ENCODE results near the gene TM9SF4. TPM values are rescaled to one million over a fixed set of nuclear protein-coding genes. Genes with fewer than 3 reads are reported as not detected.

TM9SF4 gene
- total and polyA plus RNA-seq, 2 of the 8 experiments (the other 6 are each of a cell fraction or from before 2014, with no cell fraction given) = 38.4 to 68.7 TPM

DNA sequence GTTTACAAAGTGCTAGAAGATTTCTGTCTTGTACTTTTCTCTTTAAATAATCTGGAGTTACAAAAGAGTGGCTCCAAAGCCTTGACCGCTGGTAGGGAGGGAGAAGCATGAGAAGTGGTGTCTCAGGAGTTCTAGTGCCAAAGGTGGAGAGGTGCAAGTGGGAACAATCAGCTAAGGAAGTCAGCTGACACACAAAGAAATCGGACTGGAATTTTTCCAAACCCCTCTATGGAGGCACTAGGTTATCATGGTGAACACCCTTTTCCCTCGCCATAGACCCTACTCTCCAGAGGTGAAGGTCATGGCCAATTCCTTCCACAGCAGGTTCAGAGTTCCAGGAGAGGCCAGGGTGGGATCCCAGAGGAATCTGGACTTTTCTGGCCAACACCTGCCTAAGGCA is 83.2 kb downstream of the TM9SF4 start:
- no peak overlapping the region for H2BK12ac ChIP-seq (ENCODE audit: low read depth, low read length)
- WGBS, 2 experiments (ENCODE audit: extremely low coverage in 1 of 2, insufficient coverage in 1 of 2, insufficient read length in 1 of 2, insufficient replicate concordance in 2 of 2, low coverage in 1 of 2, low lambda C conversion rate in 2 of 2, missing lambda C conversion rate in 1 of 2) = 92% methylated on average over 3 of the region's 3 CpGs; no CpG with 5 or more reads in 1 of the 2 experiments
- peaks cover 0 to 8% of the 10 kb centered on the region in 2 experiments; a peak in 1 of 4 replicates for H3K79me2 ChIP-seq (ENCODE audit: control insufficient read depth in 1 of 2, insufficient read depth in 2 of 2, low read length in 2 of 2)
- H2AK5ac ChIP-seq (ENCODE audit: low read depth, low read length) = no peak overlapping the region
- no peak overlapping the region for H3K14ac ChIP-seq (ENCODE audit: insufficient read length)
- H3K27me3 ChIP-seq (replicated peaks in 1 of 4; ENCODE audit: control insufficient read depth in 3 of 4, extremely low read depth in 1 of 4, insufficient read depth in 3 of 4, low read length in 3 of 4) = no peaks in the 10 kb centered on the region
- H4K5ac ChIP-seq (ENCODE audit: insufficient read length, low read depth, low read length) = no peak overlapping the region
- no peak overlapping the region for H2BK20ac ChIP-seq (ENCODE audit: low read length)
- H3K4me2 ChIP-seq (ENCODE audit: insufficient read depth in 1 of 2, low read depth in 2 of 2, low read length in 2 of 2) = no peak overlapping the region
- H3K9me3 ChIP-seq (ENCODE audit: insufficient read depth in 2 of 2, low read depth in 1 of 2, low read length in 1 of 2) = peaks cover 0 to 4% of the 10 kb centered on the region in 2 experiments; a peak in 1 of 4 replicates
- peaks cover 24 to 28% (median 26%) of the 10 kb centered on the region in 4 experiments for H3K36me3 ChIP-seq (ENCODE audit: control insufficient read depth in 2 of 4, insufficient read depth in 4 of 4, low read length in 3 of 4)
- no peak overlapping the region for H3K23ac ChIP-seq (ENCODE audit: insufficient read length)
- H3K4me1 ChIP-seq (replicated peaks in 1 of 4; ENCODE audit: control insufficient read depth in 3 of 4, insufficient read depth in 4 of 4, low read length in 3 of 4) = peaks cover 2 to 21% (median 18%) of the 10 kb centered on the region in 4 experiments
- H2BK120ac ChIP-seq (replicated peaks; ENCODE audit: low read depth, low read length) = no peak overlapping the region
- no peak overlapping the region for H4K91ac ChIP-seq (replicated peaks; ENCODE audit: insufficient read length, low read length)
- no peak overlapping the region for H3K18ac ChIP-seq (ENCODE audit: extremely low read depth, low read length)
- H3K79me1 ChIP-seq (ENCODE audit: low read depth, low read length) = 0 out of 2 replicates have a peak, but pooled peaks cover 4% of the 10 kb centered on the region
- no peak overlapping the region for H2BK15ac ChIP-seq (ENCODE audit: low read length)
- DNase-seq (ENCODE audit: low read depth in 1 of 2, low spot score in 2 of 2) (no peak), FAIRE-seq (no peak)
- peaks cover 10 to 14% of the 10 kb centered on the region in 2 experiments for H4K20me1 ChIP-seq (replicated peaks in 1 of 2; ENCODE audit: control insufficient read depth in 1 of 2, insufficient read depth in 2 of 2, low read length in 2 of 2)
- ChIA-PET CTCF (ENCODE audit: partially characterized antibody) (interaction anchor here (0.6 to 0.7 kb wide), 2 partner anchors 36 to 412 kb away, joined by 3 read pairs; no protein-coding TSS in a partner anchor), POLR2A (ENCODE audit: partially characterized antibody) (interaction anchor here (1.0 to 5.6 kb wide), 3 partner anchors 11 to 24 kb away, joined by 3 to 77 read pairs (median 4); partner anchors contain the start of genes PLAGL2 and POFUT1)
- H3K56ac ChIP-seq (replicated peaks; ENCODE audit: insufficient read length, low read depth, low read length) = no peak overlapping the region
- H3K23me2 ChIP-seq (ENCODE audit: low read depth, low read length) = peaks cover 4% of the 10 kb centered on the region; the same call in 1 of the 2 replicates
- H3K4me3 ChIP-seq (ENCODE audit: extremely low read depth in 1 of 4, insufficient read depth in 2 of 4, low read depth in 3 of 4, low read length in 4 of 4) = no peak overlapping the region
- no peak overlapping the region for H3K9ac ChIP-seq (replicated peaks in 1 of 4; ENCODE audit: extremely low read depth in 1 of 4, low read depth in 3 of 4, low read length in 3 of 4)
- no peak overlapping the region for H3K27ac ChIP-seq (ENCODE audit: low read depth, low read length)
- H4K8ac ChIP-seq (ENCODE audit: extremely low read depth, insufficient read depth, low read length) = no peak overlapping the region
- H2AFZ ChIP-seq (ENCODE audit: low read length) = no peak overlapping the region
- H3K4ac ChIP-seq (replicated peaks; ENCODE audit: insufficient read length, low read depth, low read length) = no peak overlapping the region
- no peak overlapping the region for H2BK5ac ChIP-seq (ENCODE audit: low read depth, low read length)
- TF ChIP-seq CBX8 (IDR thresholded peaks at IDR 0.05; ENCODE audit: borderline replicate concordance, low read depth, low read length) = no peak
- TF ChIP-seq EGR1 (IDR thresholded peaks at IDR 0.05; ENCODE audit: borderline replicate concordance, low read depth, low read length) = no peak
- no peak for TF ChIP-seq BCL11A (IDR thresholded peaks at IDR 0.05; ENCODE audit: low read depth in 2 of 2, low read length in 2 of 2)
- TF ChIP-seq, protein P1, sequence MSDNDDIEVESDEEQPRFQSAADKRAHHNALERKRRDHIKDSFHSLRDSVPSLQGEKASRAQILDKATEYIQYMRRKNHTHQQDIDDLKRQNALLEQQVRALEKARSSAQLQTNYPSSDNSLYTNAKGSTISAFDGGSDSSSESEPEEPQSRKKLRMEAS (IDR thresholded peaks at IDR 0.05) = no peak
- TF ChIP-seq NANOG (IDR thresholded peaks at IDR 0.05; ENCODE audit: insufficient read depth, low read depth, low read length, poor library complexity, severe bottlenecking) = no peak
- TF ChIP-seq PHF8 (conservative IDR thresholded peaks at IDR 0.05; ENCODE audit: low read depth, low read length) = no peak
- no peak for TF ChIP-seq TBP (IDR thresholded peaks at IDR 0.05; ENCODE audit: low read depth, low read length)
- no peak for TF ChIP-seq NRF1 (IDR thresholded peaks at IDR 0.05; ENCODE audit: low read depth, low read length)
- TF ChIP-seq, protein P2, sequence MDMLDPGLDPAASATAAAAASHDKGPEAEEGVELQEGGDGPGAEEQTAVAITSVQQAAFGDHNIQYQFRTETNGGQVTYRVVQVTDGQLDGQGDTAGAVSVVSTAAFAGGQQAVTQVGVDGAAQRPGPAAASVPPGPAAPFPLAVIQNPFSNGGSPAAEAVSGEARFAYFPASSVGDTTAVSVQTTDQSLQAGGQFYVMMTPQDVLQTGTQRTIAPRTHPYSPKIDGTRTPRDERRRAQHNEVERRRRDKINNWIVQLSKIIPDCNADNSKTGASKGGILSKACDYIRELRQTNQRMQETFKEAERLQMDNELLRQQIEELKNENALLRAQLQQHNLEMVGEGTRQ (IDR thresholded peaks at IDR 0.05; ENCODE audit: low read length) = no peak
- no peak for TF ChIP-seq CHD2 (IDR thresholded peaks at IDR 0.05; ENCODE audit: low read length)
- TF ChIP-seq BACH1 (IDR thresholded peaks at IDR 0.05; ENCODE audit: low read length) = no peak
- no peak for TF ChIP-seq RAD21 (IDR thresholded peaks at IDR 0.05 in 1 of 2, conservative IDR thresholded peaks at IDR 0.05 in 1 of 2; ENCODE audit: low read depth in 2 of 2, low read length in 2 of 2)

All from H1 (cell line).